IMR-90 (cell line): ENCODE measurements around the gene C12orf54. TPM values are rescaled to one million over a fixed set of nuclear protein-coding genes. Genes with fewer than 3 reads are reported as not detected.

Experiments used
- ATAC-seq: fragments of 200-7000 bp; cut with Tn5 transposase; 2 replicates; pipeline ENCODE4 v1.9.1; 2020; ENCODE audit warnings: low read depth, mild to moderate bottlenecking, moderate library complexity
- BruUV-seq: library from RNA; stranded (reverse); fragments of 400-500 nt; replicated peaks from 2 replicates; lab custom pipeline; 2021; lab: Mats Ljungman, UMichigan
- CTCF ChIA-PET: fragments of 300-600 bp; formaldehyde crosslinking; extraction: SDS; loops from one replicate; lab custom pipeline; 2021; ENCODE audit warnings: antibody characterized with exemption; lab: Yijun Ruan, JAX
- POLR2A ChIA-PET: fragments of 300-600 bp; sonication (Branson Sonifier 250); formaldehyde crosslinking; loops from one replicate; lab custom pipeline; 2022; ENCODE audit warnings: antibody characterized with exemption; ENCODE audit not compliant: unreplicated experiment; lab: Charles Lee
- DNase-seq: peaks from one replicate; pipeline ENCODE4 v3.0.0; 2013
- H2AFZ ChIP-seq: replicated peaks from 2 replicates; pipeline ENCODE3; 2013; ENCODE audit warnings: low read length, mild to moderate bottlenecking; ENCODE audit not compliant: poor library complexity
- H2AK5ac ChIP-seq: 2 replicates; pipeline ENCODE4 v1.6.1; 2013; ENCODE audit warnings: low read depth, low read length, inconsistent platforms
- H2AK9ac ChIP-seq: replicated peaks from 2 replicates; pipeline ENCODE3; 2013; ENCODE audit warnings: mild to moderate bottlenecking, low read depth, low read length, moderate library complexity; ENCODE audit not compliant: poor library complexity
- H2BK120ac ChIP-seq: 2 replicates; pipeline ENCODE4 v1.6.1; 2013; ENCODE audit warnings: low read depth, low read length, inconsistent platforms
- H2BK15ac ChIP-seq: 3 replicates; pipeline ENCODE4 v1.6.1; 2013; ENCODE audit warnings: low read depth, low read length, inconsistent platforms
- H2BK20ac ChIP-seq: 2 replicates; pipeline ENCODE4 v1.6.1; 2013; ENCODE audit warnings: low read depth, mild to moderate bottlenecking, inconsistent platforms, low read length, moderate library complexity
- H2BK5ac ChIP-seq: 2 replicates; pipeline ENCODE4 v1.6.1; 2013; ENCODE audit warnings: mild to moderate bottlenecking, low read depth, low read length, inconsistent platforms; ENCODE audit not compliant: poor library complexity, severe bottlenecking
- H3K14ac ChIP-seq: replicated peaks from 2 replicates; pipeline ENCODE4 v1.6.1; 2013; ENCODE audit warnings: low read depth, low read length, inconsistent platforms
- H3K18ac ChIP-seq: 2 replicates; pipeline ENCODE4 v1.6.1; 2013; ENCODE audit warnings: low read depth, low read length, control low read depth
- H3K23ac ChIP-seq: 2 replicates; pipeline ENCODE4 v1.6.1; 2013; ENCODE audit warnings: low read depth, low read length, inconsistent platforms
- H3K27ac ChIP-seq: 2 replicates; pipeline ENCODE4 v1.5.1; 2013; ENCODE audit warnings: mild to moderate bottlenecking, control low read depth, low read length; ENCODE audit not compliant: insufficient read depth
- H3K27me3 ChIP-seq: 2 replicates; pipeline ENCODE4 v1.6.1; 2013; ENCODE audit warnings: low read length; ENCODE audit not compliant: control insufficient read depth, insufficient read depth
- H3K36me3 ChIP-seq: 2 replicates; pipeline ENCODE4 v1.6.1; 2013; ENCODE audit warnings: low read length, mixed read lengths; ENCODE audit not compliant: control insufficient read depth, insufficient read depth
- H3K4ac ChIP-seq: 2 replicates; pipeline ENCODE4 v1.6.1; 2013; ENCODE audit warnings: low read depth, low read length, inconsistent platforms
- H3K4me1 ChIP-seq: 2 replicates; pipeline ENCODE4 v1.6.1; 2013; ENCODE audit warnings: low read length, mixed read lengths; ENCODE audit not compliant: control insufficient read depth, insufficient read depth
- H3K4me2 ChIP-seq: 2 replicates; pipeline ENCODE4 v1.6.1; 2013; ENCODE audit warnings: low read depth, mild to moderate bottlenecking, control low read depth, low read length, moderate library complexity
- H3K4me3 ChIP-seq: 2 replicates; pipeline ENCODE4 v1.5.1; 2013; ENCODE audit warnings: low read depth, mild to moderate bottlenecking, control low read depth, low read length, moderate library complexity; ENCODE audit not compliant: insufficient read depth
- H3K56ac ChIP-seq: 2 replicates; pipeline ENCODE4 v1.6.1; 2013; ENCODE audit warnings: low read length, inconsistent platforms; ENCODE audit not compliant: insufficient read depth; ENCODE audit errors: extremely low read depth
- H3K79me1 ChIP-seq, 2 experiments: 2 replicates each; pipeline ENCODE4 v1.6.1; 2013; ENCODE audit warnings: low read length in 2 of 2, inconsistent platforms in 1 of 2, low read depth in 1 of 2
- H3K9ac ChIP-seq: 2 replicates; pipeline ENCODE4 v1.6.1; 2013; ENCODE audit warnings: low read depth, low read length, control low read depth
- H3K9me1 ChIP-seq: 2 replicates; pipeline ENCODE4 v1.6.1; 2013; ENCODE audit warnings: low read length, inconsistent platforms; ENCODE audit not compliant: insufficient read depth
- H3K9me3 ChIP-seq: 2 replicates; pipeline ENCODE4 v1.6.1; 2013; ENCODE audit warnings: low read length; ENCODE audit not compliant: control insufficient read depth, insufficient read depth
- H4K20me1 ChIP-seq: 2 replicates; pipeline ENCODE4 v1.6.1; 2013; ENCODE audit warnings: low read length, inconsistent platforms; ENCODE audit not compliant: insufficient read depth
- H4K5ac ChIP-seq: 2 replicates; pipeline ENCODE4 v1.6.1; 2013; ENCODE audit warnings: mild to moderate bottlenecking, low read depth, low read length, control low read depth
- H4K8ac ChIP-seq, 2 experiments: 2 replicates each; pipeline ENCODE4 v1.6.1; 2013; ENCODE audit warnings: low read depth in 2 of 2, low read length in 2 of 2, control low read depth in 1 of 2, inconsistent platforms in 1 of 2
- H4K91ac ChIP-seq: 2 replicates; pipeline ENCODE4 v1.6.1; 2013; ENCODE audit warnings: low read depth, low read length, inconsistent platforms; ENCODE audit not compliant: insufficient read depth
- BHLHE40 ChIP-seq: fragments of 150-350 bp; IDR thresholded peaks from 2 replicates; pipeline ENCODE4 v1.6.1; 2016; ENCODE audit warnings: mild to moderate bottlenecking, low read depth, low read length
- CEBPB ChIP-seq: IDR thresholded peaks from 2 replicates; pipeline ENCODE4 v1.6.1; 2012; ENCODE audit warnings: low read depth, low read length, improper control_type of control experiment
- CHD1 ChIP-seq: IDR thresholded peaks from 2 replicates; pipeline ENCODE4 v1.6.1; 2012; ENCODE audit warnings: low read depth, low read length, improper control_type of control experiment
- FOS ChIP-seq: fragments of 150-350 bp; IDR thresholded peaks from 2 replicates; pipeline ENCODE4 v1.6.1; 2016; ENCODE audit warnings: low read depth, low read length
- MAFK ChIP-seq: IDR thresholded peaks from 2 replicates; pipeline ENCODE4 v1.6.1; 2012; ENCODE audit warnings: low read depth, low read length, improper control_type of control experiment
- MAZ ChIP-seq: IDR thresholded peaks from 2 replicates; pipeline ENCODE4 v1.6.1; 2012; ENCODE audit warnings: low read depth, mild to moderate bottlenecking, low read length, improper control_type of control experiment, moderate library complexity, borderline replicate concordance
- MXI1 ChIP-seq: IDR thresholded peaks from 2 replicates; pipeline ENCODE4 v1.6.1; 2012; ENCODE audit warnings: low read depth, mild to moderate bottlenecking, low read length, moderate library complexity, borderline replicate concordance
- NFE2L2 ChIP-seq: fragments of 150-350 bp; IDR thresholded peaks from 2 replicates; pipeline ENCODE4 v1.6.1; 2016; ENCODE audit warnings: low read depth, mild to moderate bottlenecking, low read length
- POLR2A ChIP-seq: IDR thresholded peaks from 2 replicates; pipeline ENCODE4 v1.6.1; 2012; ENCODE audit warnings: mild to moderate bottlenecking, low read depth, low read length
- RAD21 ChIP-seq: IDR thresholded peaks from 2 replicates; pipeline ENCODE4 v1.6.1; 2012; ENCODE audit warnings: low read length, improper control_type of control experiment
- RCOR1 ChIP-seq: IDR thresholded peaks from 2 replicates; pipeline ENCODE4 v1.6.1; 2012; ENCODE audit warnings: mild to moderate bottlenecking, low read length, improper control_type of control experiment; ENCODE audit not compliant: insufficient replicate concordance
- RFX5 ChIP-seq: IDR thresholded peaks from 2 replicates; pipeline ENCODE4 v1.8.0; 2012; ENCODE audit warnings: low read depth, mild to moderate bottlenecking, low read length, moderate library complexity
- SMC3 ChIP-seq: fragments of 150-350 bp; IDR thresholded peaks from 2 replicates; pipeline ENCODE4 v1.6.1; 2016; ENCODE audit warnings: low read depth, mild to moderate bottlenecking, antibody characterized with exemption, low read length, moderate library complexity
- WGBS, 2 experiments: methylation state at CpG; one replicate each; pipeline versions ENCODE4 v1.1.5 to v1.1.7; 2013; ENCODE audit warnings: missing lambda C conversion rate in 2 of 2; ENCODE audit not compliant: insufficient read length in 1 of 2; ENCODE audit errors: extremely low coverage in 2 of 2; 5-methylcytosine and 5-hydroxymethylcytosine counted together
- dilution Hi-C: fragments of 300-500 bp; cut with HindIII; formaldehyde crosslinking; loops from one replicate; pipeline ENCODE4 v1.14.3; 2018; ENCODE audit warnings: low sequenced_read_pairs; ENCODE audit not compliant: unreplicated experiment
- in situ Hi-C: fragments of 300-500 bp; cut with MboI; formaldehyde crosslinking; loops from 3 replicates; pipeline ENCODE4 v1.14.3; 2019; ENCODE audit warnings: low sequenced_read_pairs, inconsistent platforms, mixed read lengths
- intact Hi-C: fragments of 100-400 bp; cut with micrococcal nuclease; formaldehyde crosslinking; loops from 2 replicates; pipeline ENCODE4 v1.10.0; 2022
- polyA plus RNA-seq, 3 experiments: library from polyadenylated mRNA; depleted of rRNA; stranded (reverse); fragments of >200 nt; gene quantifications; 2 replicates each; pipeline ENCODE4 v1.2.3, GENCODE V29; 2012; ENCODE audit warnings: low replicate concordance in 1 of 3
- total RNA-seq: library from RNA; depleted of rRNA; stranded (reverse); fragments of >200 nt; gene quantifications from 2 replicates; pipeline ENCODE4 v1.2.3, GENCODE V29; 2012
- TF ChIP-seq, protein P1 (sequence below): fragments of 150-350 bp; IDR thresholded peaks from 2 replicates; pipeline ENCODE4 v1.6.1; 2017; ENCODE audit warnings: mild to moderate bottlenecking, antibody characterized with exemption, low read length, low read depth
- TF ChIP-seq, protein P2 (sequence below): fragments of 150-350 bp; IDR thresholded peaks from 2 replicates; pipeline ENCODE4 v1.6.1; 2016; ENCODE audit warnings: low read depth, mild to moderate bottlenecking, low read length, moderate library complexity, borderline replicate concordance
- TF ChIP-seq, protein P3 (sequence below): conservative IDR thresholded peaks from 2 replicates; pipeline ENCODE4 v1.5.1; 2012; ENCODE audit warnings: mild to moderate bottlenecking, low read depth, low read length, improper control_type of control experiment

C12orf54 gene
- total and polyA plus RNA-seq, 2 of the 4 experiments (the other 2 are of a cell fraction), result not detected

DNA sequence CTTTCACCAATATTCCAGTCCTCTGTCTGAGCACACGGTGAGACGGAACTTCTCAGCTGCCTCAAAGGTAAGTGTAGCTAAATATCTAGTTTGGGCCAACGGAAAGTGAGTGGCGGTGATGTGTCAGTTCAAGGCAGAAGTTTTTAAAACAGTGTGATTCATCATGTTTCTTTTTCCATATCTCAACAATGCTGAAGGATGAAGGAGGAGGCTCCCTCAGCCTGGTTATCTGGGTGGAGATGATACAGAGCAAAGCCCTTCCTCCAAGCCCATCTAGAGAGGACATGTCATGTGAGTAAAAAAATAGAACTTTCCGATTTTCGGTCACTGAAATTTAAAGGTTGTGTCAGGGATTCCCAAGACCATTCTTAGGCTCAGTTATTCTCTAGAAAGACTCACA is 23.0 kb upstream of the C12orf54 start:
- Histone ChIP-seq H3K4ac (no peak overlapping the region), H3K23ac (no peak overlapping the region), H2AK9ac (no peak overlapping the region), H4K20me1 (no peaks in the 10 kb centered on the region), H3K27me3 (peaks cover 2% of the 10 kb centered on the region; the same call in 1 of the 2 replicates), H4K5ac (no peak overlapping the region), H2BK5ac (no peak overlapping the region), H2AFZ (no peak overlapping the region), H2AK5ac (no peak overlapping the region), H3K9me1 (no peaks in the 10 kb centered on the region), H2BK15ac (no peak overlapping the region), H2BK120ac (no peak overlapping the region), H2BK20ac (no peak overlapping the region), H3K4me2 (no peak overlapping the region), H3K9me3 (no peaks in the 10 kb centered on the region), H4K8ac (no peak overlapping the region), H3K4me3 (no peak overlapping the region), H3K27ac (no peak overlapping the region), H3K4me1 (no peaks in the 10 kb centered on the region), H3K18ac (no peak overlapping the region), H3K14ac (no peak overlapping the region), H4K91ac (no peak overlapping the region), H3K9ac (no peak overlapping the region), H3K36me3 (no peaks in the 10 kb centered on the region), H3K79me1 (no peaks in the 10 kb centered on the region), H3K56ac (no peak overlapping the region)
- in situ Hi-C loops (no loop called here), dilution Hi-C loops (no loop called here), intact Hi-C loops (no loop called here)
- no TSS peak for BruUV-seq
- DNase-seq, result no peak
- POLR2A ChIA-PET, result no interaction called here
- CTCF ChIA-PET, result no interaction called here
- ATAC-seq, result no peak
- no CpG with 5 or more reads among the region's 6 CpGs for WGBS, 2 experiments
- TF ChIP-seq FOS (no peak), MXI1 (no peak), RFX5 (no peak), POLR2A (no peak), NFE2L2 (no peak), CEBPB (no peak), CHD1 (no peak), SMC3 (no peak), BHLHE40 (no peak), RCOR1 (no peak), MAFK (no peak), MAZ (no peak), RAD21 (no peak)
- TF ChIP-seq, protein P1, sequence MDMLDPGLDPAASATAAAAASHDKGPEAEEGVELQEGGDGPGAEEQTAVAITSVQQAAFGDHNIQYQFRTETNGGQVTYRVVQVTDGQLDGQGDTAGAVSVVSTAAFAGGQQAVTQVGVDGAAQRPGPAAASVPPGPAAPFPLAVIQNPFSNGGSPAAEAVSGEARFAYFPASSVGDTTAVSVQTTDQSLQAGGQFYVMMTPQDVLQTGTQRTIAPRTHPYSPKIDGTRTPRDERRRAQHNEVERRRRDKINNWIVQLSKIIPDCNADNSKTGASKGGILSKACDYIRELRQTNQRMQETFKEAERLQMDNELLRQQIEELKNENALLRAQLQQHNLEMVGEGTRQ, result no peak
- TF ChIP-seq, protein P2, sequence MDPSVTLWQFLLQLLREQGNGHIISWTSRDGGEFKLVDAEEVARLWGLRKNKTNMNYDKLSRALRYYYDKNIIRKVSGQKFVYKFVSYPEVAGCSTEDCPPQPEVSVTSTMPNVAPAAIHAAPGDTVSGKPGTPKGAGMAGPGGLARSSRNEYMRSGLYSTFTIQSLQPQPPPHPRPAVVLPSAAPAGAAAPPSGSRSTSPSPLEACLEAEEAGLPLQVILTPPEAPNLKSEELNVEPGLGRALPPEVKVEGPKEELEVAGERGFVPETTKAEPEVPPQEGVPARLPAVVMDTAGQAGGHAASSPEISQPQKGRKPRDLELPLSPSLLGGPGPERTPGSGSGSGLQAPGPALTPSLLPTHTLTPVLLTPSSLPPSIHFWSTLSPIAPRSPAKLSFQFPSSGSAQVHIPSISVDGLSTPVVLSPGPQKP, result no peak
- TF ChIP-seq, protein P3, sequence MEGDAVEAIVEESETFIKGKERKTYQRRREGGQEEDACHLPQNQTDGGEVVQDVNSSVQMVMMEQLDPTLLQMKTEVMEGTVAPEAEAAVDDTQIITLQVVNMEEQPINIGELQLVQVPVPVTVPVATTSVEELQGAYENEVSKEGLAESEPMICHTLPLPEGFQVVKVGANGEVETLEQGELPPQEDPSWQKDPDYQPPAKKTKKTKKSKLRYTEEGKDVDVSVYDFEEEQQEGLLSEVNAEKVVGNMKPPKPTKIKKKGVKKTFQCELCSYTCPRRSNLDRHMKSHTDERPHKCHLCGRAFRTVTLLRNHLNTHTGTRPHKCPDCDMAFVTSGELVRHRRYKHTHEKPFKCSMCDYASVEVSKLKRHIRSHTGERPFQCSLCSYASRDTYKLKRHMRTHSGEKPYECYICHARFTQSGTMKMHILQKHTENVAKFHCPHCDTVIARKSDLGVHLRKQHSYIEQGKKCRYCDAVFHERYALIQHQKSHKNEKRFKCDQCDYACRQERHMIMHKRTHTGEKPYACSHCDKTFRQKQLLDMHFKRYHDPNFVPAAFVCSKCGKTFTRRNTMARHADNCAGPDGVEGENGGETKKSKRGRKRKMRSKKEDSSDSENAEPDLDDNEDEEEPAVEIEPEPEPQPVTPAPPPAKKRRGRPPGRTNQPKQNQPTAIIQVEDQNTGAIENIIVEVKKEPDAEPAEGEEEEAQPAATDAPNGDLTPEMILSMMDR, result no peak
